Midbrain (tissue), 1 donor: Measurements from ENCODE around the gene URB1.
"Not testable (repeated sequence)": the region's sequence is repeated elsewhere in the genome, so short reads cannot be mapped to it uniquely, and the experiment has no call there.

Experiments
- DNase-seq: peaks from one replicate; lab custom pipeline; 2025; lab: John Stamatoyannopoulos, UW

Gene URB1

GRCh38 chr21:32319012-32319411 lies 73.8 kb downstream of the URB1 start:
- no peak for DNase-seq

DNA sequence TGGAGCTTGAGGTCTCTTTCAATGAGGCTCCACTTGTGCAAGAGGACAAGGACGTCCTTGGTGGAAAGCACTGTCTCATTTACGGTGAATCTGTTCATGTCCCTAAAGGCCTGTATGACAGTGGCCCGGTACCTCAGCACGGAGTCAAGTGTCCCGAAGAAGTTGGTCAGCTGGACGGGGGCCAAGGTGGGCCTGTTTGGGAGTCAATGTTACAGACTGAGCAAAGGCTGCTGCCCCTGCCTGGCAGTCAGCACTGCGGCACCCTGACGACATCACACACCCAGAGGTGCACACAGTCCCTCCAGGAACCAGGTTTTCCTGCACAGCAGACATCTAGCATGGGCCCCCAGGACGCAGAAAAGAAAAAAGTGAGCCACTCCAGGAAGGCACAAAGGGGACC lies 75.1 kb downstream of the URB1 start:
- no peak for DNase-seq

DNA sequence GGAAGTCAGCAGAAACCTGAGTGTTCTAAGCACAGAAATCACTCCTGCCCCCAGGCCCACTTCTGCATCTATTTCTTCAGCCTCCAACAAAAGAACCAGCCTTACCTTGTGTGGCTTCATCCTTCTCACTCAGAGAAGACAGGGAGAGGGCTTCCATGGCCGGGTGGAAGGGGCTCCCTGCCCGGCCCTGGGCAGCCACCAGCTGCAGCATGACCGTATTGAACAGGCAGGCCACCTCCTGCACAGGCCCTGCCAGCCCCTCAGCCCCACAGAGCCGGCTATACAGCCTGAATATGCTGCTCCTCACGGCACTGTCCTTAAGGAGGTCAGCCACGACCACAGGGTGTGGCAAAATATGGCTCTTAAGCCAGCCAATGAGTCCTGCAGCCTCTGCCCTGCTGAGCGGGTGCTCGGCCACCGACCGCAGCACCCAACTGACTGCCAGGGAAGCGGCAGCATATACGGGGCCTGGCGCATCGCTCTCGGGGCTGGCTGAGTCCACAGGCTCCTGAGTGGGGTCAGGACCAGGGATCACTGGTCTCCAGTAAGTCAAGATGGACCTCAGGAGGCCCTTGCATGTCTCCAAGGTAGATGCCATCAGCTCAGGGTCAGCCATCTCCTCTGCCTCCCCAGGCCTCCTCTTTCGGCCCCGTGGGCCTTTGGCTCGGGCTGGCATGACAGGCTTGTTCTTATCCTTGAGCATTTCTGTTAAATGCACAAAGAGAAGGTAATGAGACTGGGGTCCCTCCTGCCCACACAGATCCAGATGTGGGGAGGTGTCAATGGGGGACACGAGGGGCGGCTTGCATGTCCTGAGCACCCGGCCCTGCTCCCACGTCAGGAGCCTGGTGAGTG lies 76.2 kb downstream of the URB1 start:
- DNase-seq, result no peak

GRCh38 chr21:32315511-32316281 lies 77.1 kb downstream of the URB1 start:
- DNase-seq, result no peak

GRCh38 chr21:32314806-32315205 lies 78.0 kb downstream of the URB1 start:
- no peak for DNase-seq

DNA sequence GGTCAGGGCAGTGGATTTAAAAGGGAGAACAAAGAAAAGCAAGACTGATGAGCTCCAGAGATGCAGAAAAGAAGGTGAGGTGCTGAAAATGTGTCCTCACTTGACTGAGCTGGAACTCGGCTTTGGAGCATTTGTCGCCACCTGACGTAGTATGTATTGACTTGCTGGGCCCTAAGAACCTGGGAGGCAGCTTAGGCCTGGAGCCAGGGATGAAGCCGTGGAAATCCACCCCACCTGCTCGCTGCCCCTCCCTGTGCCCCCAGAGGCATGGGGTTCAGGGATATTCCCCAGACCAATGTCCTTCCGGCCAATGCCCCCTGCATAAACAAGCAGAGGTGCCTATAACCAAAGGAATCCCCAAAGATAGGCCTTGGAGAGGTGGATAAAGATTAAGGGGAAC lies 79.8 kb downstream of the URB1 start:
- no peak for DNase-seq

DNA sequence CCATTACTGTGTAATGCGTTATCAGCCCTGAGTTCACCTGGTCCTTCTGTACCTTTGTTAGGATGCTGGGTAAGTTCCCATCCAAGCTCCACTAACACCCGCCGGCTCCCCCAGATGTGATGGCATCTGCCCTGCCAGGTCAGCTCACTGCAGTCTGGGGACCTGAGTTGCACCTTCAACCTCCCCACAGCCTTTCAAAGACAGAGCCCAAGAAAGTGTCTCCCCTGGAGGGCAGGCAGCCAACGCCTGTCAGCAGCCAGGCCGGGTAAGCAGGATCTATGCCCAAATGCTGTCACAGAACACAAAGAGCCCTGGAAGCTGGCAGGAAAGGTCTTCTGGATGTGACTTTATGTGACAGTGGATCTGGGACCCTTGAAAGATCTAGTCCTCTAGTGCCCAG lies 80.5 kb downstream of the URB1 start:
- DNase-seq, result no peak

GRCh38 chr21:32311621-32312020 lies 81.2 kb downstream of the URB1 start:
- DNase-seq, result no peak

GRCh38 chr21:32310976-32311375 lies 81.8 kb downstream of the URB1 start:
- DNase-seq, result not testable (repeated sequence)

DNA sequence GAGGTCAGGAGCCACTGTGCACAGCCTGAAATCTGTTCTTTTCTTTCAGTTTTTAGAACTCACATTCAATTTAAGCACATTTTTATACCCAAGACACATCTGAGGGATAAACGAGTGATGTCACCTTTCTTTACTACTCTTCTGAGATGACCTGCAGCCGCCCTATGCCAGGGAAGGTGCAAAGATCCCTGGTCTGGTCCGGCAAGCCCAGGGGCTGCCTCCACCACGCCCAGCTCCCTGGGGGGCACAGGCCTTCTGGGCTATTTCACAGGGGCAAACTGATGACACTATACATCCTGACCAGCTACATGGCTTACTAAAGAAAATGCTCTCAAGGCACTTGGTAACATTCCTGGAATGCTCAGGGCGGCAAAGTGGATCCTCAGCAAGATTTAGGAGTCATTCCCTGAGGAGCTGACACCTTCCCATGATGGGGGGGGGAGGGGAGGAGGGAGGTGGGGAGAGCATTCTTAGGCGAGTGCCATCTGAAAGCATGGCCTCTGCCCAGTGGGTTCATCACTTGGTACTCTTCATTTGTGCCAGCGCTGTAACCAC lies 82.8 kb downstream of the URB1 start:
- DNase-seq, result no peak

GRCh38 chr21:32308696-32309095 lies 84.1 kb downstream of the URB1 start:
- no peak for DNase-seq

GRCh38 chr21:32307706-32308105 lies 85.1 kb downstream of the URB1 start:
- DNase-seq, result no peak

DNA sequence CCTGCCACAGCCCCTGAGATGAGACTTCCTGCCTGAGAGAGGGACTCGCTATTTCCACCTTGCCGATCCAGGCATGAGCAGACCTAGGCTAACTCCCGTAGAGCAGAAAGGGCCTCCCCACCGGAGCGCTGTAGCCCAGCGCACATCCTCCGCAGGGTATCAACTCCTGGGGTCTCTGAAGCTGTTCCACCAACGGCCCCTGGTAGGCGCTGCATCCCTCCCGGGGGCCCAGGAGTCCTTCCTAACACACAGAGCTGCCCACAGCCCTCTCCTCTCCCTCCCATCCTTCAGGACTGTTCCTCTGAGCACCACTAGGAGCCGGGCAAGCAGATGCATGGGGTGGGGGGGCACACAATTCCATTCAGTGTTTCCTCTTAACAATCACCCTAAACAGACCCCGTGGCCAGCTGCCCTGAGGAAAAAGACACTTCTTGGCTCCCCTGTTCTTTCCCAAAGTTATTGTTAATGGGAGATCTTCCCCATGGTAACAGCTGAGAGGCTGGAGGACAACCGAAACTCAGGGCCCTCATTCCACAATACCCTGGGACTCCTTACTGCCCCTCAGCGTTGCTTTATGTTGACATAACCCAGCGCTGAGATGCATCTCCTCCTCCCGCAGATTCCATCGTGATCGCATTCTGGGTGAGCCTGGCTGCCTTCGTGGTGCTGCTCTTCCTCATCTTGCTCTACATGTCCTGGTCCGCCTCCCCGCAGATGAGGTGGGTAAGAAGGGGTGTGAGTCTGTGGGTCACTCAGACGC lies 86.6 kb downstream of the URB1 start:
- DNase-seq, result peak; percentile 85

DNA sequence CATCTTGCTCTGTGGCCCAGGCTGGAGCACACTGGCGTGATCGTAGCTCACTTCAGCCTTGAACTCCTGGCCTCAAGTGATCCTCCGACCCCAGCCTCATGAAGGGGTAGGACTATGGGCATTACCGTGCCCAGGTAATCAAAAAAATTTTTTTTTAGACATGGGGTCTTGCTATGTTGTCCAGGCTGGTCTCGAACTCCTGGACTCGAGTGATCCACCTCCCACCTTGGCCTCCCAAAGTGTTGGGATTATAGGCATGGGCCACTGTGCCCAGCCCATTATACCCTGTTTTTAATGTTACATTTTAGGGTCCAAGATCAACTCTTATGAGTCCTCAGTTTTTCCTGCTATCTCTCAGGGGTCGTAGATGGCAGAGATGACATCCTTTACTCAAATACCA lies 87.8 kb downstream of the URB1 start:
- no peak for DNase-seq

- DNase-seq, result no peak
Observed at GRCh38 chr21:32303385-32303784, 89.4 kb downstream of the URB1 start.

- DNase-seq, result no peak
Observed at GRCh38 chr21:32302560-32302959, 90.3 kb downstream of the URB1 start.

- no peak for DNase-seq
Observed at GRCh38 chr21:32301596-32301995, 91.2 kb downstream of the URB1 start.

DNA sequence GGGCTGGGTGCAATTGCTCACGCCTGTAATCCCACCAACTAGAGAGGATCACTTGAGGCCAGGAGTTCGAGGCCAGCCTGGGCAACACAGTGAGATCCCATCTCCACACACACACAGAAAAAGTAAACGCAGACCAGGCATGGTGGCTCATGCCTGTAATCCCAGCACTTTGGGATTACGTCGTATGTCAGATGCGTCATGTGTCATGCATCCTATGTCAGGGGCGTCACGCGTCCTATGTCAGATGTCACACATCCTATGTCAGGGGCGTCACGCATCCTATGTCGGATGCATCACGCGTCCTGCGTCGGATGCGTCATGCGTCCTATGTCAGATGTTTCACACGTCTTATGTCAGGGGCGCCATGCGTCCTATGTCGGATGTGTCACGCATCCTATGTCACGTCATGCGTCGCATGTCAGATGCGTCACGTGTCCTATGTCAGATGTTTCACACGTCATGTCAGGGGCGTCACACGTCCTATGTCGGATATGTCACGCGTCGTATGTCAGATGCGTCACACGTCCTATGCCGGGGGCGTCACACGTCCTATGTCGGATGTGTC lies 92.6 kb downstream of the URB1 start:
- DNase-seq, result no peak

- no peak for DNase-seq
Observed at GRCh38 chr21:32299695-32300094, 93.1 kb downstream of the URB1 start.

- DNase-seq, result no peak
Observed at GRCh38 chr21:32298658-32299081, 94.1 kb downstream of the URB1 start, which contains the start of gene MRAP. MRAP (plus strand) TSS chr21:32298855; CDS start chr21:32298972, 117 bp downstream.

- no peak for DNase-seq
Observed at GRCh38 chr21:32298148-32298559, 94.7 kb downstream of the URB1 start.

- no peak for DNase-seq
Observed at GRCh38 chr21:32297449-32297848, 95.4 kb downstream of the URB1 start.
